ENCODE measurements around the gene FGD6. TPM values are rescaled to one million over a fixed set of nuclear protein-coding genes. Genes with fewer than 3 reads are reported as not detected.

Gene FGD6
- total RNA-seq, 4 donors from 2014 or later: 25.0 to 37.0 (median 32.1) TPM

DNA sequence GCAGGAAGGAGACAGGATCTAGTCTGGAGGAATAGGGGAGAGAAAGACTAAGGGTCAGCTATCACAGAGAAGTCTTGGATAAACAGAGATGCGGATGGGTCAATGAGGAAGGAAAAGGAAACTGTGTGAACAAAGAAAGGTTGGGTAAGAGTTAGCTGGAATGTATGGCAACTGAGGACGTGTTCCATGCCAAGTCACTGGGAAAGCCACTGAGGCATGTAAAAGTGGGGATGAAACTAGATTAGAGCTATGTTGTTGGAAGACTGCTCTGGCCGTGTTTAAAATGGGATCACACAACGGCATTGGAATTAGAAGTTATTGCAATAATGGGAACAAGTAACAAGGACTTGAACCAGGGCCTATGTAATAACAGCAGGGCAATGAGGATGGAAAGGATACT is 139.9 kb downstream of the FGD6 start:
- in situ Hi-C loops (cut with MboI; ENCODE audit: low pct_ligation_motif_present in 1 of 4, low pct_unique_long_range_greater_than_20kb in 1 of 4, low sequenced_read_pairs in 3 of 4): no loop called here
- Histone ChIP-seq H3K36me3 (no peaks in the 10 kb centered on the region), H3K27ac (no peak overlapping the region), H3K9me3 (no peaks in the 10 kb centered on the region), H3K4me1 (peaks cover 0 to 5% (median 2%) of the 10 kb centered on the region in 4 donors), H3K4me3 (no peak overlapping the region), H3K27me3 (no peaks in the 10 kb centered on the region)
- TF ChIP-seq EP300 (IDR thresholded peaks at IDR 0.05; ENCODE audit: low read depth): no peak
- no peak for TF ChIP-seq POLR2AphosphoS5 (IDR thresholded peaks at IDR 0.05)
- TF ChIP-seq, protein P1, sequence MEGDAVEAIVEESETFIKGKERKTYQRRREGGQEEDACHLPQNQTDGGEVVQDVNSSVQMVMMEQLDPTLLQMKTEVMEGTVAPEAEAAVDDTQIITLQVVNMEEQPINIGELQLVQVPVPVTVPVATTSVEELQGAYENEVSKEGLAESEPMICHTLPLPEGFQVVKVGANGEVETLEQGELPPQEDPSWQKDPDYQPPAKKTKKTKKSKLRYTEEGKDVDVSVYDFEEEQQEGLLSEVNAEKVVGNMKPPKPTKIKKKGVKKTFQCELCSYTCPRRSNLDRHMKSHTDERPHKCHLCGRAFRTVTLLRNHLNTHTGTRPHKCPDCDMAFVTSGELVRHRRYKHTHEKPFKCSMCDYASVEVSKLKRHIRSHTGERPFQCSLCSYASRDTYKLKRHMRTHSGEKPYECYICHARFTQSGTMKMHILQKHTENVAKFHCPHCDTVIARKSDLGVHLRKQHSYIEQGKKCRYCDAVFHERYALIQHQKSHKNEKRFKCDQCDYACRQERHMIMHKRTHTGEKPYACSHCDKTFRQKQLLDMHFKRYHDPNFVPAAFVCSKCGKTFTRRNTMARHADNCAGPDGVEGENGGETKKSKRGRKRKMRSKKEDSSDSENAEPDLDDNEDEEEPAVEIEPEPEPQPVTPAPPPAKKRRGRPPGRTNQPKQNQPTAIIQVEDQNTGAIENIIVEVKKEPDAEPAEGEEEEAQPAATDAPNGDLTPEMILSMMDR (IDR thresholded peaks at IDR 0.05): no peak
- TF ChIP-seq POLR2A (IDR thresholded peaks at IDR 0.05): no peak
- no peak for DNase-seq
- WGBS, 2 donors (ENCODE audit: low coverage in 1 of 2): 78 to 91% methylated on average over 4 of the region's 4 CpGs
- intact Hi-C loops (cut with DNase I; ENCODE audit: low total_unique reads): loop anchor here (5.0 kb wide), 1 partner anchor 460 kb away; no protein-coding TSS in a partner anchor

DNA sequence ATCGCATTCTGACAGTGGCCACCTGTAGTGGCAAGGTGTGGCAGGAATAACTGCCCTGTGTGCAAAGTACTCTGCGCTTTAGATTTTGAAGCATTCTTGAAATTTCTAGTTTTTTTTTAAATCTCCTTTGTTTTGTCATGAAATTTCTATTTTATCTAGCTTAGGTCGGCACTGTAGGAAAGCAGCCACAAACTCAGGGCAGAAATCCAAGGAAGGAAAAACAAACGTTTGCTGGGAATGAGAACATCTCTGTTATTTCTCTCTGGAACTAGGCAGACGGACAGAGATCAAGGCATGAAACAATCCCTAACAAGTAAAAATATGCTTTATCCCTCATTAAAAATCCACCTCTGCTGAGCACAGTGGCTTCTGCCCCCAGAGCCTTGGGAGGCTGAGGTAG is 142.5 kb downstream of the FGD6 start:
- Histone ChIP-seq H3K4me1 (peaks cover 6 to 13% (median 9%) of the 10 kb centered on the region in 4 donors), H3K27ac (peak overlapping the region in 2 of 4 donors; percentile 40 to 93), H3K9me3 (no peaks in the 10 kb centered on the region), H3K36me3 (no peaks in the 10 kb centered on the region), H3K4me3 (no peak overlapping the region), H3K27me3 (no peaks in the 10 kb centered on the region)
- in situ Hi-C loops (cut with MboI; ENCODE audit: low pct_ligation_motif_present in 1 of 4, low pct_unique_long_range_greater_than_20kb in 1 of 4, low sequenced_read_pairs in 3 of 4): no loop called here
- DNase-seq: no peak
- intact Hi-C loops (cut with DNase I; ENCODE audit: low total_unique reads): loop anchor here (5.0 kb wide), 1 partner anchor 463 kb away; no protein-coding TSS in a partner anchor
- WGBS, 2 donors (ENCODE audit: low coverage in 1 of 2): 62 to 64% methylated on average over 5 of the region's 5 CpGs
- TF ChIP-seq, protein P1 (IDR thresholded peaks at IDR 0.05): no peak
- no peak for TF ChIP-seq POLR2AphosphoS5 (IDR thresholded peaks at IDR 0.05)
- no peak for TF ChIP-seq EP300 (IDR thresholded peaks at IDR 0.05; ENCODE audit: low read depth)
- TF ChIP-seq POLR2A (IDR thresholded peaks at IDR 0.05): no peak

DNA sequence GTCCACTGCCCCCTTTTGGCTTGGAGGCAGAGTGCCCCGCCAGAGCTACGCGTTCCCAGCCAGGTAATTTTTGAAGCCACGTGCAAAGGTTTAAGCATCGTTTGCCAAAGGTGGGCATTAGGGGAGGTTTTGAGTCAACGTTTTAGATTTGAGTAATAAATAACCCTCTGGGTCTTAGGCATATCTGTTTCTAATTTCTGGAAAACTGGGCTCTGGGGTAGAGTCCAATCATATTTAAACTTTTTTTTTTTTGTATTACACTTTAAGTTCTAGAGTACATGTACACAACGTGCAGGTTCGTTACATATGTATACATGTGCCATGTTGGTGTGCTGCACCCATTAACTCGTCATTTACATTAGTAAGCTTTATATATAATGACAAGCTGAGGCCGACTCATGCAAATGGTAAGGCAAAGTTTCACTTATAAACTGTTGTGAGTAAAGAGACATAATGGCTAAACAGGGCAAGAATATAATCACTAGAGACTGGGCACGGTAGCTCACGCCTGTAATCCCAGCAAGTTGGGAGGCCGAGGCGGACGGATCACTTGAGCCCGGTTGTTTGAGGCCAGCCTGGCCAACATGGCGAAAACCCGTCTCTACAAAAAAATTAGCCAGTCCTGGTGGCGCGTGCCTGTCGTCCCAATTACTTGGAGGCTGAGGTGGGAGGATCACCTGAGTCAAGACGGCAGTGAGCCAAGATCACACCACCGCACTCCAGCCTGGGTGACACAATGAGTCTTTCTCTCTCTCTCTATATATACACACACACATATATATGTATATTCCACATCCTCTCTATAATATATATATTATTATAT is 143.4 kb downstream of the FGD6 start:
- H3K4me3 ChIP-seq: peak overlapping the region in 3 of 4 donors; percentile 92 to 100 (median 94)
- no peak for DNase-seq
- H3K4me1 ChIP-seq: peaks cover 6 to 13% (median 9%) of the 10 kb centered on the region in 4 donors
- in situ Hi-C loops (cut with MboI; ENCODE audit: low pct_ligation_motif_present in 1 of 4, low pct_unique_long_range_greater_than_20kb in 1 of 4, low sequenced_read_pairs in 3 of 4) (no loop called here), intact Hi-C loops (cut with DNase I; ENCODE audit: low total_unique reads) (no loop called here)
- H3K36me3 ChIP-seq: no peaks in the 10 kb centered on the region
- 36 to 61% methylated on average over 4 to 23 of the region's 23 CpGs for WGBS, 2 donors (ENCODE audit: low coverage in 1 of 2)
- no peaks in the 10 kb centered on the region for H3K9me3 ChIP-seq
- TF ChIP-seq, protein P1 (IDR thresholded peaks at IDR 0.05): peak; percentile 68 to 84 (median 78)
- TF ChIP-seq EP300 (IDR thresholded peaks at IDR 0.05; ENCODE audit: low read depth): no peak
- peak overlapping the region; percentile 92 to 96 (median 94) for H3K27ac ChIP-seq
- H3K27me3 ChIP-seq: no peaks in the 10 kb centered on the region

DNA sequence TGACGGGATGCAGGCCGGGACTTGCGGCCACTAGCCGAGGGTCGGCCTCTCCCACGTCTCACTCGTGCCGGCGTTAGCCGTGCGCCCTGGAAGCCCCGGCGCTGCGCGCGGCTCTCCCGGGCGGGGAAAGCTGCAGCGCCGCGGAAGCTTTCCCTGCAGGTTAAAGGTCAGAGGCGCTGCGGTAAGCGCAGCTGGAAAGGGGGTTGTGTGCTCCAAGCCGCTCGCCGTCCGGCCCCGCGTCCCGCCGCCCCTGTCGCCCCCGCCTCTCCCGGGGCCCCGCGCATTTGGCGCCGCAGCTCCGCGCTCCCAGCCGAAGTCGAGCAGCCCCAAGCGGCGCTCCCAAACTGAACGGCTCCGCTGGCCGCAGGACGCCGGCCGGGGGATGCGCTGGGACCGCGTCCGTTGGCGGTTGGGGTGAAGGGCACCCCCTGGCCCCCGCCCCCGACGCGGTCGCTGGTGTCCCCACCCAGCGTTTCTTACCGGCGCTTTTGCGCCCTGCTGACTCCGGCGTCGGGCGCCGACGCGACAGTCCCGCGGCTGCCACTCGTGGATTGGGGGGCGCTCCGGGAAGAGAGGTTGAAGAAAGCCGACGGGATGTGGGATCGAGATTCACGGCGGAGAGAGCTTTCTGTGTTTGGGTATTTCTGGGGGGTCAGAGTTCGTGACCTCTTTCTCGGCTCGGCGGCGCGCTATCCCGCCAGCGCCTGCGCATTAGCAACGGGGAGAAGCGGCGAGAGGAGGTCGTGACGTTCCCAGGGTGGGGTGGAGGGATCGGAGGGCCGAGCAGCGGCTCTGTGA is 144.2 kb downstream of the FGD6 start, which contains the start of gene NR2C1:
Gene NR2C1, minus strand, starts transcription at position 719 of the 798 bp plus-strand sequence. CDS start 6,234 bp downstream, outside the sequence.
- intact Hi-C loops (cut with DNase I; ENCODE audit: low total_unique reads): no loop called here
- in situ Hi-C loops (cut with MboI; ENCODE audit: low pct_ligation_motif_present in 1 of 4, low pct_unique_long_range_greater_than_20kb in 1 of 4, low sequenced_read_pairs in 3 of 4): no loop called here

More for the DNA sequence above, 144.2 kb downstream of the FGD6 start, which contains the start of gene NR2C1:
- TF ChIP-seq POLR2A (IDR thresholded peaks at IDR 0.05) (peak; percentile 48), EP300 (IDR thresholded peaks at IDR 0.05; ENCODE audit: low read depth) (no peak), POLR2AphosphoS5 (IDR thresholded peaks at IDR 0.05) (peak; percentile 48 to 66 (median 66))
- TF ChIP-seq, protein P1 (IDR thresholded peaks at IDR 0.05): no peak
- Histone ChIP-seq H3K4me3 (peak within 1 kb of the TSS; percentile 92 to 100 (median 96)), H3K27ac (peak within 1 kb of the TSS; percentile 92 to 96 (median 94)), H3K4me1 (peaks cover 6 to 13% (median 9%) of the 10 kb centered on the region in 4 donors), H3K9me3 (no peaks in the 10 kb centered on the region), H3K36me3 (no peaks in the 10 kb centered on the region), H3K27me3 (no peaks in the 10 kb centered on the region)
- DNase-seq: peak; percentile 95
- WGBS, 2 donors (ENCODE audit: low coverage in 1 of 2): 0% methylated on average over 9 to 67 of the region's 99 CpGs

All from transverse colon (tissue), 4 donors.